ENCODE measurements around the gene S100A12. TPM values are rescaled to one million over a fixed set of nuclear protein-coding genes. Genes with fewer than 3 reads are reported as not detected.
A peak's percentile ranks its signal among the peaks of the same experiment; 100 is the strongest.
"Not testable (repeated sequence)": the region's sequence is repeated elsewhere in the genome, so short reads cannot be mapped to it uniquely, and the experiment has no call there.

S100A12 gene
- total RNA-seq: not detected in 2 replicates

- no peaks in the 10 kb centered on the region for H3K36me3 Mint-ChIP-seq (ENCODE audit: low read depth)
- no peak within 1 kb of the TSS for H3K4me3 Mint-ChIP-seq
- H3K27me3 Mint-ChIP-seq (ENCODE audit: insufficient read depth): peaks cover 20% of the 10 kb centered on the region
- H3K9me3 Mint-ChIP-seq: no peaks in the 10 kb centered on the region
- no peaks in the 10 kb centered on the region for H3K4me1 Mint-ChIP-seq (ENCODE audit: low read depth)
- no peak within 1 kb of the TSS for H3K27ac Mint-ChIP-seq
- DNase-seq (ENCODE audit: low spot score): no peak
- intact Hi-C loops (cut with micrococcal nuclease): no loop called here
Observed at GRCh38 chr1:153375511-153375910, at the start of gene S100A12. Gene S100A12, minus strand, starts transcription at chr1:153375621. Its CDS starts 1,029 bp downstream, at chr1:153374592.

- intact Hi-C loops (cut with micrococcal nuclease): loop anchor here (1.0 kb wide), 1 partner anchor 30 kb away; no protein-coding TSS in a partner anchor
- Mint-ChIP-seq H3K4me1 (ENCODE audit: low read depth) (no peaks in the 10 kb centered on the region), H3K36me3 (ENCODE audit: low read depth) (no peaks in the 10 kb centered on the region), H3K27ac (no peak overlapping the region), H3K27me3 (ENCODE audit: insufficient read depth) (peaks cover 3% of the 10 kb centered on the region), H3K9me3 (no peaks in the 10 kb centered on the region), H3K4me3 (no peak overlapping the region)
- DNase-seq (ENCODE audit: low spot score): peak; percentile 50
Observed at GRCh38 chr1:153422450-153423068, 47.1 kb upstream of the S100A12 start.

DNA sequence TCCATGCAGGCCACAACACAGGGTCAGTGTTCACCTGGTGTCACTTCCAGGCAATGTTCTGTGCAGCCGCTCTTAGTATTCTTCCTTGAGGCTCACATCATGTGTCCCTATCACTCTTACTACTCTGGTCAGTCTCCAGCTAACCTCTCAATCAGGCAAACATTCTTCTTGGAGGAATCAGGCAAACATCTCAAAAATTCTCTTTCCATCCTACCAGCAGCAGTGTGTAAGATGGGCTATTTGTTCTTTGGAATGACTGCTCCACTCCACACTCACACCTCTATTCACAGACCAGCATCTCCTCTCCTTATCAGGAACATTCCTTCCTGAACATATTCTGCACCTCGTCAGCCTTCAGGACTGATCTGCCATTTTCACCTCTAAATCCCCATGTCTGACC lies 44.9 kb upstream of the S100A12 start:
- Mint-ChIP-seq H3K9me3 (no peaks in the 10 kb centered on the region), H3K27me3 (ENCODE audit: insufficient read depth) (peaks cover 3% of the 10 kb centered on the region), H3K27ac (no peak overlapping the region), H3K4me3 (no peak overlapping the region), H3K4me1 (ENCODE audit: low read depth) (no peaks in the 10 kb centered on the region), H3K36me3 (ENCODE audit: low read depth) (no peaks in the 10 kb centered on the region)
- intact Hi-C loops (cut with micrococcal nuclease): no loop called here
- no peak for DNase-seq (ENCODE audit: low spot score)

DNA sequence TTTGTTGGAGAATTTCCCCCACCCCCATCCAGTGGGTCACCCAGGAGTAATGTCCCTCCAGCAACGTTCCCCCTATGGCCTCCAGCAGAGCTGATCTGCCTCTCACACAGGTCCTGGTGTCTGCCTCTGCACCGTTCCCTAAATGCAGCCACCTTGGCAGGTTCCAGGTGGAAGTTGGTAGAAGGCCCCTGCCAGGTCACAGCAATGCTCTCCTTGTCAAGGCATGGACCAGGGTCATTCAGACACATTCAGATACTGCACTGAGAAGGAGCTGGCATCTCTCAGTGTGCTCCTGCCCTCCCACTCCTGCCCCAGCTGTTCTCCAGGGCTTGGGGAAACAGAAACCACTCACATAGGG lies 44.0 kb upstream of the S100A12 start:
- H3K4me3 Mint-ChIP-seq; intact Hi-C loops (cut with micrococcal nuclease); H3K9me3 Mint-ChIP-seq; H3K27me3 Mint-ChIP-seq (ENCODE audit: insufficient read depth); H3K36me3 Mint-ChIP-seq (ENCODE audit: low read depth); DNase-seq (ENCODE audit: low spot score); H3K27ac Mint-ChIP-seq; H3K4me1 Mint-ChIP-seq (ENCODE audit: low read depth): not testable (repeated sequence)

DNA sequence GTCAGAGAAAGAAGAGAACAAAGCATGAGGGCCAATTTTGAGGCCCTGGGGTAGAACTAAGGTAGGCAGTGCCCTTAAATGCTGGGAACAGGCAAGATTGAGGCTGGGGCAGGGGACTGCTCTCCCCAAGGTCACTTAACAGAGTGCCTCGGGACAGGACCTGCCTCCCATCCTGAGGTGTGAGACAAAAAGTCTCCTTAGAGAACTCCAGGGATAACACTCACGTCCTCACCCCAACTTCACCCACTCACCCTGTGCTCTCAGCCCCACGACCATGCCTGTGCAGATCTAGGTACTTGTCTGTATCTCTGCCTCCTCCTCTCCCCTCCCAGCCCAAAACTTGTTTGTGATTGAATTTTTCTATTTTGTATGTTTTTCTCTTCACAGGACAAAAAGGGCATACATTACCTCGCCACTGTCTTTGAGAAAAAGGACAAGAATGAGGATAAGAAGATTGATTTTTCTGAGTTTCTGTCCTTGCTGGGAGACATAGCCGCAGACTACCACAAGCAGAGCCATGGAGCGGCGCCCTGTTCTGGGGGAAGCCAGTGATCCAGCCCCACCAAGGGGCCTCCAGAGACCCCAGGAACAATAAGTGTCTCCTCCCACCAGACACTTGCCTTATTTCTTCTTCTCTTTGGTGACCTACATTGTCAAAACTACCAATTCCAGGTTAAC lies 43.5 kb upstream of the S100A12 start:
- H3K4me1 Mint-ChIP-seq (ENCODE audit: low read depth); H3K36me3 Mint-ChIP-seq (ENCODE audit: low read depth); H3K9me3 Mint-ChIP-seq; H3K27ac Mint-ChIP-seq; DNase-seq (ENCODE audit: low spot score); H3K4me3 Mint-ChIP-seq; intact Hi-C loops (cut with micrococcal nuclease); H3K27me3 Mint-ChIP-seq (ENCODE audit: insufficient read depth): not testable (repeated sequence)

DNA sequence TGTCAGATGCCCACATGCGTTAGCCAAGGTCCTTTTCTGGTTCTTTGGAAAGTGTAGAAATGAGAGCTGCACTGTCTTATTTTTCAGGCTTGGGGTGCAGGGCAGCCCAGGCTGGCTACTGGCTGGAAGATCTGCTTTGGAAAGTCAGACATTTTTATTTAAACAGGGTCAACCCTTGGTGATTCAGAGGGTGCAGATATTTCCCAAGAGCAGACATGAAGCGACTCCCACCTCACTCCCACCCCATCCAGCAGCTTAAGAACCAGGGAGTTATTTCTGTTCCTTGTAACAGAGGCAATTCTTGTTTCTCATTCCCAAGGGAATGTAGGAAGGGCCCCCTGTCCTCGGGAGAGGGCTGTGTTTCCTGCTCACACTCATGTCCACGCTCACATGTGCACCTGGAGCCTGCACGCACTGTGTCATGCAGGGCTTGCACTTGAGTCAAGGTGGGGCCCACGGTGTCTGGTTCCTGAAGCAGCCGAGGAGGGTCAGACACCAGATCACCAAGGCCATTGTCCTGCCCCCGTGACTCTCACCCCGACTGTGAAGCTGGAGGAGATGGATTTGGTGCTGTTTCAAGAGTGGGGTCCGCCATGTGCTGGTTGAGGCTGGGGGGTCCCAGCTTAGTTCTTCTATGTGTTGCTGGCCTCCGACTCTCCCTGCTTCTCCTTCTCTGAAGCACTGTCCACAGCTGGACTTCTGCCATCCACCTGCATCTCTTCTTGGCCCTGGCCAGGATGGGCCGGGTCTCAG lies 41.9 kb upstream of the S100A12 start:
- Mint-ChIP-seq H3K9me3 (no peaks in the 10 kb centered on the region), H3K36me3 (ENCODE audit: low read depth) (no peaks in the 10 kb centered on the region), H3K4me1 (ENCODE audit: low read depth) (no peaks in the 10 kb centered on the region), H3K4me3 (no peak overlapping the region), H3K27me3 (ENCODE audit: insufficient read depth) (peaks cover 2% of the 10 kb centered on the region), H3K27ac (no peak overlapping the region)
- intact Hi-C loops (cut with micrococcal nuclease): no loop called here
- no peak for DNase-seq (ENCODE audit: low spot score)

DNA sequence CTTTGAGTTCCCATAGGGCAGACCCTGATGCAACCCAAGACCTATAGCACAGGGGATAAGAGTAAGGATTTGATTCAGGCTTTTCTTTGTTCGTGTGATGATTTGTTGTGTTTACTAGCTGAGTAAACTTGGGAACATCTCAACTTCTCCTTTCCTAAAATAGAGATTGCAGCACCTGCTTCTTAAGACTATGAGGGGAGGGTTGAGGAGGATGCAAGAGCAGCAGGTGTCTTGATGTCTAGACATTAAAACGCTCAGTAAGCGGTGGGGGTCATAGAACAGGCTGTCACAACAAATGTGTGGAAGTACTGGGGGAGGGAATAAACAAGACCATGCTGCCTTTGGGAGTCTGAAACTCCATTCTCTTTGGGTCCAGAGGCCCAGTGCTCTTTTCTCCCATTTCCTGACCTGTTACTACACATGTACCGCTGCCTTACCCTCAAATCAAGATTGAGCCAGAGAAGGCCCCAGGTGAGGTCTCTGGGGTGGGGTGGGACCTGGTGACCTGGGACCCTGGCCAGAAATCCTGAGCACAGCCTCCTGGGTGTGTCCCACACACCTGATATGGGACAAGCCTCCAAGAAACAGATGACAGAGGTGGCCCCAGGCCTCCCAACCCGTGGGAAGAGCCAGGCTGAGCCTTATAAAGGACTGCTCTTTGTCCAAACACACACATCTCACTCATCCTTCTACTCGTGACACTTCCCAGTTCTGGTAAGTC lies 40.6 kb upstream of the S100A12 start, which contains the start of gene S100A7A:
Gene S100A7A, plus strand, starts transcription at position 671 of the 721 bp plus-strand sequence. CDS start 1,563 bp downstream, outside the sequence.
- no peaks in the 10 kb centered on the region for H3K9me3 Mint-ChIP-seq
- no peak for DNase-seq (ENCODE audit: low spot score)
- H3K4me1 Mint-ChIP-seq (ENCODE audit: low read depth): no peaks in the 10 kb centered on the region
- no peak within 1 kb of the TSS for H3K27ac Mint-ChIP-seq
- no peaks in the 10 kb centered on the region for H3K36me3 Mint-ChIP-seq (ENCODE audit: low read depth)
- peaks cover 2% of the 10 kb centered on the region for H3K27me3 Mint-ChIP-seq (ENCODE audit: insufficient read depth)
- H3K4me3 Mint-ChIP-seq: no peak within 1 kb of the TSS
- intact Hi-C loops (cut with micrococcal nuclease): no loop called here

- H3K27ac Mint-ChIP-seq; H3K36me3 Mint-ChIP-seq (ENCODE audit: low read depth); intact Hi-C loops (cut with micrococcal nuclease); H3K4me1 Mint-ChIP-seq (ENCODE audit: low read depth); H3K4me3 Mint-ChIP-seq; H3K9me3 Mint-ChIP-seq; DNase-seq (ENCODE audit: low spot score): not testable (repeated sequence)
- peaks cover 14% of the 10 kb centered on the region for H3K27me3 Mint-ChIP-seq (ENCODE audit: insufficient read depth)
Observed at GRCh38 chr1:153413961-153414360, 38.5 kb upstream of the S100A12 start.

- H3K27ac Mint-ChIP-seq; intact Hi-C loops (cut with micrococcal nuclease); DNase-seq (ENCODE audit: low spot score); H3K36me3 Mint-ChIP-seq (ENCODE audit: low read depth); H3K4me1 Mint-ChIP-seq (ENCODE audit: low read depth); H3K9me3 Mint-ChIP-seq; H3K4me3 Mint-ChIP-seq: not testable (repeated sequence)
- H3K27me3 Mint-ChIP-seq (ENCODE audit: insufficient read depth): peaks cover 26% of the 10 kb centered on the region
Observed at GRCh38 chr1:153407274-153407673, 31.9 kb upstream of the S100A12 start.

GRCh38 chr1:153405825-153406599 lies 30.6 kb upstream of the S100A12 start:
- H3K27ac Mint-ChIP-seq; H3K36me3 Mint-ChIP-seq (ENCODE audit: low read depth); H3K9me3 Mint-ChIP-seq; intact Hi-C loops (cut with micrococcal nuclease); H3K4me3 Mint-ChIP-seq; H3K4me1 Mint-ChIP-seq (ENCODE audit: low read depth); DNase-seq (ENCODE audit: low spot score): not testable (repeated sequence)
- peaks cover 28% of the 10 kb centered on the region for H3K27me3 Mint-ChIP-seq (ENCODE audit: insufficient read depth)

GRCh38 chr1:153404768-153405167 lies 29.3 kb upstream of the S100A12 start:
- no peaks in the 10 kb centered on the region for H3K36me3 Mint-ChIP-seq (ENCODE audit: low read depth)
- DNase-seq (ENCODE audit: low spot score): peak; percentile 33
- H3K27ac Mint-ChIP-seq: no peak overlapping the region
- peaks cover 25% of the 10 kb centered on the region for H3K27me3 Mint-ChIP-seq (ENCODE audit: insufficient read depth)
- no peaks in the 10 kb centered on the region for H3K4me1 Mint-ChIP-seq (ENCODE audit: low read depth)
- H3K4me3 Mint-ChIP-seq: no peak overlapping the region
- H3K9me3 Mint-ChIP-seq: peaks cover 3% of the 10 kb centered on the region
- intact Hi-C loops (cut with micrococcal nuclease): loop anchor here (1.0 kb wide), 1 partner anchor 52 kb away; no protein-coding TSS in a partner anchor

GRCh38 chr1:153404086-153404635 lies 28.7 kb upstream of the S100A12 start:
- intact Hi-C loops (cut with micrococcal nuclease): loop anchor here (1.0 kb wide), 1 partner anchor 52 kb away; no protein-coding TSS in a partner anchor
- Mint-ChIP-seq H3K4me3 (no peak overlapping the region), H3K4me1 (ENCODE audit: low read depth) (no peaks in the 10 kb centered on the region), H3K27me3 (ENCODE audit: insufficient read depth) (peaks cover 21% of the 10 kb centered on the region), H3K36me3 (ENCODE audit: low read depth) (no peaks in the 10 kb centered on the region), H3K9me3 (peaks cover 3% of the 10 kb centered on the region), H3K27ac (no peak overlapping the region)
- DNase-seq (ENCODE audit: low spot score): no peak
